Measurements from ENCODE around the gene CSNK1E.

DNA sequence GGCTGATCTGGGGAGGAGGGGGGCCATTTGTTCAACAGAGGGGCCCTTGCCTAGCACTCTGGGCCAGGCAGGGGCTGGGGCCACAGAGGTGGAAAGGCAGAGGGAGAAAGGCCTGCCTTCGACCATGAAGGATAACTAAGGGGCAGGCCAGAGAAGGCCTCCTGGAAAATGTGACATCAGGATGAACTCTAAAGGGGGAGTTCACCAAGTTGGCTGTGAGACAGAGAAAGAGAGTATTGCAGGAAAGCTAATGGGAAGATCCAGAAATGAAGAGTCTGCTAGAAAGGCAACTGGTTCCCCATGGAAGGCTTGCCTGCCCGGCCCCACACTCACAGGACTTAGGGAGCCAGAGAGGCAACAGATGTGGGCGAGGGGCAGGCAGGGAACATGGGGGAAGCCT lies 16.3 kb downstream of the CSNK1E start:
- TF ChIP-seq CTCF (conservative IDR thresholded peaks at IDR 0.05; ENCODE audit: low read depth, low read length) (no peak), POLR2A (IDR thresholded peaks at IDR 0.05; ENCODE audit: low read depth, low read length) (no peak), NFE2L2 (IDR thresholded peaks at IDR 0.05; ENCODE audit: low read depth, low read length) (no peak), CEBPB (IDR thresholded peaks at IDR 0.05; ENCODE audit: low read depth, low read length) (no peak), MXI1 (IDR thresholded peaks at IDR 0.05; ENCODE audit: borderline replicate concordance, low read depth, low read length) (no peak), SMC3 (IDR thresholded peaks at IDR 0.05; ENCODE audit: low read depth, low read length) (no peak), RAD21 (IDR thresholded peaks at IDR 0.05; ENCODE audit: low read length) (no peak), CHD1 (IDR thresholded peaks at IDR 0.05; ENCODE audit: low read depth, low read length) (no peak), RCOR1 (IDR thresholded peaks at IDR 0.05; ENCODE audit: insufficient replicate concordance, low read length) (no peak), MAZ (IDR thresholded peaks at IDR 0.05; ENCODE audit: borderline replicate concordance, low read depth, low read length) (no peak)

All from IMR-90 (cell line).